PC-9 (cell line): ENCODE measurements around the gene CLNK. TPM values are rescaled to one million over a fixed set of nuclear protein-coding genes. Genes with fewer than 3 reads are reported as not detected.

Experiments
- BruUV-seq: library from RNA; stranded (reverse); fragments of 400-500 nt; replicated peaks from 2 replicates; lab custom pipeline; 2021; lab: Mats Ljungman, UMichigan
- CTCF ChIA-PET: fragments of 300-600 bp; sonication (Branson Sonifier 250); formaldehyde crosslinking; loops from one replicate; lab custom pipeline; 2022; ENCODE audit warnings: antibody characterized with exemption; lab: Charles Lee
- POLR2A ChIA-PET: fragments of 300-600 bp; sonication (Branson Sonifier 250); formaldehyde crosslinking; loops from one replicate; lab custom pipeline; 2022; ENCODE audit warnings: antibody characterized with exemption; ENCODE audit not compliant: unreplicated experiment; lab: Charles Lee
- DNase-seq, 2 experiments: peaks; one replicate each; pipeline versions ENCODE4 v3.0.0 to v3.0.0-alpha.2; 2015 to 2022; ENCODE audit warnings: mixed read lengths in 1 of 2
- H2AFZ ChIP-seq: fragments of 200-600 bp; sonication (generic); 2 replicates; pipeline ENCODE4 v1.8.1; 2017; ENCODE audit warnings: antibody characterized with exemption
- H3F3A ChIP-seq: fragments of 200-600 bp; sonication (generic); 2 replicates; pipeline ENCODE4 v1.8.1; 2017; ENCODE audit warnings: antibody characterized with exemption, mild to moderate bottlenecking, low read depth; ENCODE audit not compliant: insufficient read depth
- H3K27ac ChIP-seq: fragments of 200-600 bp; sonication (generic); 2 replicates; pipeline ENCODE4 v1.6.1; 2016; ENCODE audit warnings: mixed run types
- H3K27me3 ChIP-seq: fragments of 200-600 bp; sonication (generic); 2 replicates; pipeline ENCODE4 v1.6.1; 2016; ENCODE audit warnings: low read depth, mixed run types; ENCODE audit not compliant: insufficient read depth
- H3K36me3 ChIP-seq: fragments of 200-600 bp; sonication (generic); 2 replicates; pipeline ENCODE4 v1.6.1; 2016; ENCODE audit warnings: low read depth, mixed run types
- H3K4me1 ChIP-seq: fragments of 200-600 bp; sonication (generic); replicated peaks from 2 replicates; pipeline ENCODE4 v1.6.1; 2016; ENCODE audit warnings: mixed run types; ENCODE audit not compliant: insufficient read depth
- H3K4me2 ChIP-seq: fragments of 200-600 bp; sonication (generic); 2 replicates; pipeline ENCODE4 v1.6.1; 2017; ENCODE audit warnings: mixed run types
- H3K4me3 ChIP-seq: fragments of 200-600 bp; sonication (generic); 2 replicates; pipeline ENCODE4 v1.6.1; 2016; ENCODE audit warnings: mixed run types
- H3K79me2 ChIP-seq: fragments of 200-600 bp; sonication (generic); 2 replicates; pipeline ENCODE4 v1.6.1; 2017; ENCODE audit warnings: low read depth, mixed run types
- H3K9me2 ChIP-seq: fragments of 200-600 bp; sonication (generic); 2 replicates; pipeline ENCODE4 v1.8.1; 2017; ENCODE audit warnings: mild to moderate bottlenecking; ENCODE audit not compliant: insufficient read depth
- H3K9me3 ChIP-seq: fragments of 200-600 bp; sonication (generic); 2 replicates; pipeline ENCODE4 v1.8.1; 2016; ENCODE audit warnings: low read depth; ENCODE audit not compliant: insufficient read depth
- H4K20me1 ChIP-seq: fragments of 200-600 bp; sonication (generic); 2 replicates; pipeline ENCODE4 v1.8.1; 2017; ENCODE audit not compliant: insufficient read depth
- EZH2 ChIP-seq: fragments of 200-600 bp; sonication (generic); IDR thresholded peaks from 2 replicates; pipeline ENCODE4 v1.8.0; 2017; ENCODE audit warnings: antibody characterized with exemption, low read depth
- intact Hi-C: fragments of 100-400 bp; cut with micrococcal nuclease; formaldehyde crosslinking; loops from one replicate; pipeline ENCODE4 v1.10.0; 2022; ENCODE audit not compliant: unreplicated experiment
- total RNA-seq: library from RNA; stranded (reverse); gene quantifications from 2 replicates; pipeline ENCODE4 v1.2.3, GENCODE V29; 2021
- TF ChIP-seq, protein P1 (sequence below): fragments of 200-600 bp; sonication (generic); conservative IDR thresholded peaks from 2 replicates; pipeline ENCODE4 v1.6.1; 2017; ENCODE audit warnings: mixed run types, antibody characterized with exemption, mild to moderate bottlenecking, moderate library complexity

CLNK gene
- total RNA-seq, 1 experiment from 2014 or later = not detected

DNA sequence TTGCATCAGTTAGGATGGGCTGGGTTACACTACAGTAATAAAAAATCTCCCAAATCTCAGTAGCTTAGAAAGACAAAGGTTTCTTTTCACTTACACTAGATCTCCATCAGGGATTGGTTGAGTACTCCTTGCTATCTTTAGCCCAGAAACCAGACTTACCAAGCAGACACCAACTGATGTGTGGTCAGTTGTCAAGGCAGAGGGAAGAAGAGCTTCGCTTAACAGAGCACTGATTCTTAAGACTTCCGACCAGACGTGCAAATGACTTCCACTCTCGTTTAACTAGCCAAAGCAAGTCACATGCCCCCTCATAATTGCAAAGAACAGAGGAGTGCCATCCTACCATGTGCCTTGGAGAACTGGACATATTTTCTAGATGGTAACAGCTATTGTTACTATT, 221.7 kb downstream of the CLNK start:
- POLR2A ChIA-PET = no interaction called here
- no peak overlapping the region for H3K4me2 ChIP-seq
- no peak for DNase-seq
- no peaks in the 10 kb centered on the region for H3F3A ChIP-seq
- no peak overlapping the region for H3K4me3 ChIP-seq
- H3K27me3 ChIP-seq = peaks cover 15% of the 10 kb centered on the region; the same call in 1 of the 2 replicates
- CTCF ChIA-PET = no interaction called here
- H3K4me1 ChIP-seq = no peaks in the 10 kb centered on the region
- H4K20me1 ChIP-seq = no peaks in the 10 kb centered on the region
- no peak overlapping the region for H2AFZ ChIP-seq
- BruUV-seq = no TSS peak
- no peaks in the 10 kb centered on the region for H3K9me2 ChIP-seq
- intact Hi-C loops = no loop called here
- no peak overlapping the region for H3K27ac ChIP-seq
- no peaks in the 10 kb centered on the region for H3K79me2 ChIP-seq
- H3K36me3 ChIP-seq = no peaks in the 10 kb centered on the region
- TF ChIP-seq, protein P1, sequence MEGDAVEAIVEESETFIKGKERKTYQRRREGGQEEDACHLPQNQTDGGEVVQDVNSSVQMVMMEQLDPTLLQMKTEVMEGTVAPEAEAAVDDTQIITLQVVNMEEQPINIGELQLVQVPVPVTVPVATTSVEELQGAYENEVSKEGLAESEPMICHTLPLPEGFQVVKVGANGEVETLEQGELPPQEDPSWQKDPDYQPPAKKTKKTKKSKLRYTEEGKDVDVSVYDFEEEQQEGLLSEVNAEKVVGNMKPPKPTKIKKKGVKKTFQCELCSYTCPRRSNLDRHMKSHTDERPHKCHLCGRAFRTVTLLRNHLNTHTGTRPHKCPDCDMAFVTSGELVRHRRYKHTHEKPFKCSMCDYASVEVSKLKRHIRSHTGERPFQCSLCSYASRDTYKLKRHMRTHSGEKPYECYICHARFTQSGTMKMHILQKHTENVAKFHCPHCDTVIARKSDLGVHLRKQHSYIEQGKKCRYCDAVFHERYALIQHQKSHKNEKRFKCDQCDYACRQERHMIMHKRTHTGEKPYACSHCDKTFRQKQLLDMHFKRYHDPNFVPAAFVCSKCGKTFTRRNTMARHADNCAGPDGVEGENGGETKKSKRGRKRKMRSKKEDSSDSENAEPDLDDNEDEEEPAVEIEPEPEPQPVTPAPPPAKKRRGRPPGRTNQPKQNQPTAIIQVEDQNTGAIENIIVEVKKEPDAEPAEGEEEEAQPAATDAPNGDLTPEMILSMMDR = no peak
- no peak for TF ChIP-seq EZH2
- H3K9me3 ChIP-seq = no peaks in the 10 kb centered on the region

DNA sequence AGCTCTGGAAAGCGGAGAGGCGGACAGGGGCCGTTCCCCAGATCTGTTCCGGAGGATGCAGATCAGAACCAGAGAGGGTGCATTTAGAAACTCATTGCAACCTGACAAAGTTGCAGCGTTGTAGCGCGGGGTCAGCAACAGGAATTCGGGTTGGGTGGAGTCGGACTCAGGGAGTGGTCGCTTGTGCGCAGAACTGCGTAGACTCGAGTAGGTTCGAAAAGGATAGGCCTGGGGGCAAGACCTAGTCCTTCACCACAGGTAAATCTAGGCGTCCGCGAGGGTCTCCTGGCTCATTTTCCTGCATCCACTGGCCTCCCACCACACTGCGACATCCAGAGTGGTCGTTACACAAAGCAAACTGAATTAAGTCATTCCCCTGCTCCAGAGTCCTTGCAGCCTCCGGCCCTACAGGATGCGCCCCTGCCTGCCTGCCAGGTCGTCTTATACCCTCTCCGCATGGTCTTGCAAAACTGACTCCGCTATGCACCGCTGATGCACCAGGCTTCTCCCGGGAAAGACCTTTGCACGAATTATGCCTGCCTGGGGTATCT, 222.6 kb downstream of the CLNK start:
- TF ChIP-seq EZH2 = no peak
- TF ChIP-seq, protein P1 = no peak
- intact Hi-C loops = no loop called here
- no peak overlapping the region for H2AFZ ChIP-seq
- no peak overlapping the region for H3K4me3 ChIP-seq
- BruUV-seq = no TSS peak
- peaks cover 15% of the 10 kb centered on the region; the same call in 1 of the 2 replicates for H3K27me3 ChIP-seq
- H4K20me1 ChIP-seq = no peaks in the 10 kb centered on the region
- CTCF ChIA-PET = no interaction called here
- no peaks in the 10 kb centered on the region for H3K36me3 ChIP-seq
- H3K79me2 ChIP-seq = no peaks in the 10 kb centered on the region
- POLR2A ChIA-PET = no interaction called here
- no peaks in the 10 kb centered on the region for H3K9me2 ChIP-seq
- H3F3A ChIP-seq = no peaks in the 10 kb centered on the region
- no peak for DNase-seq
- H3K4me2 ChIP-seq = no peak overlapping the region
- H3K27ac ChIP-seq = no peak overlapping the region
- H3K4me1 ChIP-seq = no peaks in the 10 kb centered on the region
- H3K9me3 ChIP-seq = no peaks in the 10 kb centered on the region

DNA sequence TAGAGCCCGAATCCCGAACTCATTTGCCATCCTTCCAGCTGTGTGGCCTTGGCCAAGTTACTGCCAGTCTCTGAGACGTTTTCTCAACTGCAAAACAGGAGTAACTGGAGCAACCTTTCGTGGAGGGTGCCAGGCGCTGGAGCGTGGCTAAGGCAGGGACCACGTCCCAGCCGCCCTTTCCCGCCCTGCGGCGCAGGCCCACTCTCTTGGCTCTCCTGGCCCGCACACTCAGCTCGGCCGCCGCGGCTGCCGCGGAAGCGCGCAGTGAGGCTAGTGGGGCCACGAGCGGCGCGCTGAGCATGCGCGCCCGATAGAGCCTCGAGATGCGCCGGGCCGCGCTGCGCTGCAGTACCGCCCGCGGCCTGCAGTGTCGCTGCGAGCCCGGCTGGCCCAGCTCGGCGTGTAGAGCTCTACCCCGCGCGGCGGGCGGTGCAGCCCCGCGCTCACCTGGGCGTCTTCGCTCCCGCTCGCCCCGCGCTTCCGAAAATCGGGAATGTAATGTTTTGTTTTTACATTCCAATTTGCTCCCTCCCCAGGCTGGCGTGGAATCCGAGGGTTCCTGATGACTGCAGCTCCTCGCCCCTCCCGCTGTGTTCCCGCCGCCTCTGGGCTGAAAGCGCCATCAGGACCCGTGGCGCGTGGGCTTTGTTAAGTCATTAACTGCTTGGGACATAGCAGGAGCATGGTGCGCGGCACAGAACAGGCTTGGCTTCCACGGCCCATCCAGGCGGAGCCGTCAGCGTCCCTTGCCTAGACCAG, 223.3 kb downstream of the CLNK start:
- Histone ChIP-seq H3K27ac (no peak overlapping the region), H3K36me3 (no peaks in the 10 kb centered on the region), H3K27me3 (peaks cover 9% of the 10 kb centered on the region; the same call in 1 of the 2 replicates), H3K9me3 (no peaks in the 10 kb centered on the region), H3F3A (no peaks in the 10 kb centered on the region), H3K4me1 (no peaks in the 10 kb centered on the region), H3K4me3 (no peak overlapping the region), H3K4me2 (no peak overlapping the region), H4K20me1 (no peaks in the 10 kb centered on the region), H2AFZ (no peak overlapping the region), H3K79me2 (peaks cover 2% of the 10 kb centered on the region; the same call in 1 of the 2 replicates), H3K9me2 (no peaks in the 10 kb centered on the region)
- POLR2A ChIA-PET = no interaction called here
- CTCF ChIA-PET = no interaction called here
- DNase-seq = peak in 1 of 2 experiments; percentile 14
- BruUV-seq = no TSS peak
- intact Hi-C loops = no loop called here
- no peak for TF ChIP-seq EZH2
- TF ChIP-seq, protein P1 = no peak
